ENCODE results near the gene ITGA11.

Gene ITGA11

GRCh38 chr15:68310804-68311463 lies 121.0 kb downstream of the ITGA11 start:
- TF ChIP-seq CTCF (IDR thresholded peaks at IDR 0.05; ENCODE audit: low read depth, low read length, missing control alignments), result no peak
- H3K4me3 ChIP-seq (replicated peaks; ENCODE audit: low read depth, low read length), result no peak overlapping the region
- DNase-seq (ENCODE audit: extremely low read depth, low read depth), result no peak

- DNase-seq (ENCODE audit: extremely low read depth, low read depth), result no peak
- no peak overlapping the region for H3K4me3 ChIP-seq (replicated peaks; ENCODE audit: low read depth, low read length)
- no peak for TF ChIP-seq CTCF (IDR thresholded peaks at IDR 0.05; ENCODE audit: low read depth, low read length, missing control alignments)
Observed at GRCh38 chr15:68310178-68310803, 121.7 kb downstream of the ITGA11 start.

GRCh38 chr15:68309024-68309423 lies 122.9 kb downstream of the ITGA11 start:
- DNase-seq (ENCODE audit: extremely low read depth, low read depth), result no peak
- TF ChIP-seq CTCF (IDR thresholded peaks at IDR 0.05; ENCODE audit: low read depth, low read length, missing control alignments), result no peak

GRCh38 chr15:68307131-68307928 lies 124.6 kb downstream of the ITGA11 start:
- no peak for DNase-seq (ENCODE audit: extremely low read depth, low read depth)
- H3K4me3 ChIP-seq (replicated peaks; ENCODE audit: low read depth, low read length), result no peak overlapping the region

More at GRCh38 chr15:68309024-68309423, 122.9 kb downstream of the ITGA11 start:
- H3K4me3 ChIP-seq (replicated peaks; ENCODE audit: low read depth, low read length), result no peak overlapping the region

GRCh38 chr15:68305420-68305871 lies 126.5 kb downstream of the ITGA11 start:
- DNase-seq (ENCODE audit: extremely low read depth, low read depth), result no peak
- TF ChIP-seq CTCF (IDR thresholded peaks at IDR 0.05; ENCODE audit: low read depth, low read length, missing control alignments), result no peak
- no peak overlapping the region for H3K4me3 ChIP-seq (replicated peaks; ENCODE audit: low read depth, low read length)

More at GRCh38 chr15:68307131-68307928, 124.6 kb downstream of the ITGA11 start:
- no peak for TF ChIP-seq CTCF (IDR thresholded peaks at IDR 0.05; ENCODE audit: low read depth, low read length, missing control alignments)

GRCh38 chr15:68304589-68305337 lies 127.2 kb downstream of the ITGA11 start:
- H3K4me3 ChIP-seq (replicated peaks; ENCODE audit: low read depth, low read length), result no peak overlapping the region
- no peak for DNase-seq (ENCODE audit: extremely low read depth, low read depth)
- TF ChIP-seq CTCF (IDR thresholded peaks at IDR 0.05; ENCODE audit: low read depth, low read length, missing control alignments), result no peak

All from HFF-Myc (cell line).